Cerebellar cortex (tissue), 1 donor: Measurements from ENCODE around the gene PCSK6.
A peak's percentile ranks its signal among the peaks of the same experiment; 100 is the strongest.

Experiments used
- DNase-seq: peaks from one replicate; pipeline ENCODE4 v3.0.0-alpha.2; 2015; ENCODE audit warnings: low spot score

PCSK6 gene

GRCh38 chr15:101522621-101523559 is 33.4 kb upstream of the PCSK6 start:
- no peak for DNase-seq

- DNase-seq, result no peak
Measured at GRCh38 chr15:101522091-101522490, 32.6 kb upstream of the PCSK6 start.

GRCh38 chr15:101521591-101521990 is 32.1 kb upstream of the PCSK6 start:
- DNase-seq, result no peak

GRCh38 chr15:101521069-101521468 is 31.6 kb upstream of the PCSK6 start:
- DNase-seq, result no peak

GRCh38 chr15:101520395-101520794 is 30.9 kb upstream of the PCSK6 start:
- no peak for DNase-seq

- DNase-seq, result no peak
Measured at GRCh38 chr15:101517504-101517903, 28.0 kb upstream of the PCSK6 start.

- no peak for DNase-seq
Measured at GRCh38 chr15:101514318-101514717, 24.8 kb upstream of the PCSK6 start.

GRCh38 chr15:101511717-101512116 is 22.2 kb upstream of the PCSK6 start:
- DNase-seq, result no peak

- DNase-seq, result no peak
Measured at GRCh38 chr15:101510212-101511197, 21.0 kb upstream of the PCSK6 start.

GRCh38 chr15:101509279-101509678 is 19.8 kb upstream of the PCSK6 start:
- DNase-seq, result no peak

GRCh38 chr15:101506491-101506890 is 17.0 kb upstream of the PCSK6 start:
- no peak for DNase-seq

GRCh38 chr15:101505610-101506337 is 16.3 kb upstream of the PCSK6 start:
- no peak for DNase-seq

GRCh38 chr15:101504866-101505609 is 15.5 kb upstream of the PCSK6 start:
- no peak for DNase-seq

- DNase-seq, result no peak
Measured at GRCh38 chr15:101504373-101504772, 14.9 kb upstream of the PCSK6 start.

GRCh38 chr15:101503296-101503599 is 13.7 kb upstream of the PCSK6 start:
- no peak for DNase-seq

GRCh38 chr15:101502572-101503295 is 13.2 kb upstream of the PCSK6 start:
- no peak for DNase-seq

GRCh38 chr15:101501703-101502373 is 12.3 kb upstream of the PCSK6 start:
- peak; percentile 7 for DNase-seq

- DNase-seq, result no peak
Measured at GRCh38 chr15:101500865-101501551, 11.5 kb upstream of the PCSK6 start.

- no peak for DNase-seq
Measured at GRCh38 chr15:101499863-101500713, 10.6 kb upstream of the PCSK6 start.
